PC-3 (cell line): ENCODE results near the gene TPH2.

Source experiments
- EZH2 ChIP-seq: fragments of 300-600 bp; sonication (generic); IDR thresholded peaks from one replicate; pipeline ENCODE4 v1.6.1; 2017; ENCODE audit warnings: antibody characterized with exemption, mild to moderate bottlenecking, low read length; ENCODE audit not compliant: unreplicated experiment
- EZH2phosphoT487 ChIP-seq: fragments of 300-600 bp; sonication (generic); IDR thresholded peaks from 2 replicates; pipeline ENCODE4 v1.6.1; 2018; ENCODE audit warnings: mild to moderate bottlenecking, antibody characterized with exemption, low read length, borderline replicate concordance
- TF ChIP-seq, protein P1 (sequence below): fragments of 300-600 bp; sonication (generic); conservative IDR thresholded peaks from 2 replicates; pipeline ENCODE4 v1.5.1; 2017; ENCODE audit warnings: antibody characterized with exemption, low read depth, mild to moderate bottlenecking, low read length

DNA sequence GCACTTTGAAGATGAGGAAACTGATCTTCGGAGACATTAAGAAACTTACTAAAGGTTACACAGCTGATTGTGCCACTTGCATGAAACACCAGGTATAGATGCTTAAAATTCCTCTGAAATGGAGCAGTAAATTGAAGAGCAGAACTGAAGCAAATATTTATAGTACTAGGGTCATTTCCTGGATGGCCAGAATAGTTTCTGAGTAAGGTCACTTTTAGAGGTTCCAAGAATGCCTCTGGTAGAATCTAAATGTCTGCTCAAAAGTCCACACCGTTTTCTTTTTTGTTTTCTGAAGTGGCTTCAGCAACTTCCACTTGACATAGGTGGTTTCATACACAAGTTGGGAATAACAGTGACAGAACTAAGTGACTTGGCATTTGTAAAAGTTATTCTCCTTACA, 19.4 kb downstream of the TPH2 start:
- TF ChIP-seq, protein P1, sequence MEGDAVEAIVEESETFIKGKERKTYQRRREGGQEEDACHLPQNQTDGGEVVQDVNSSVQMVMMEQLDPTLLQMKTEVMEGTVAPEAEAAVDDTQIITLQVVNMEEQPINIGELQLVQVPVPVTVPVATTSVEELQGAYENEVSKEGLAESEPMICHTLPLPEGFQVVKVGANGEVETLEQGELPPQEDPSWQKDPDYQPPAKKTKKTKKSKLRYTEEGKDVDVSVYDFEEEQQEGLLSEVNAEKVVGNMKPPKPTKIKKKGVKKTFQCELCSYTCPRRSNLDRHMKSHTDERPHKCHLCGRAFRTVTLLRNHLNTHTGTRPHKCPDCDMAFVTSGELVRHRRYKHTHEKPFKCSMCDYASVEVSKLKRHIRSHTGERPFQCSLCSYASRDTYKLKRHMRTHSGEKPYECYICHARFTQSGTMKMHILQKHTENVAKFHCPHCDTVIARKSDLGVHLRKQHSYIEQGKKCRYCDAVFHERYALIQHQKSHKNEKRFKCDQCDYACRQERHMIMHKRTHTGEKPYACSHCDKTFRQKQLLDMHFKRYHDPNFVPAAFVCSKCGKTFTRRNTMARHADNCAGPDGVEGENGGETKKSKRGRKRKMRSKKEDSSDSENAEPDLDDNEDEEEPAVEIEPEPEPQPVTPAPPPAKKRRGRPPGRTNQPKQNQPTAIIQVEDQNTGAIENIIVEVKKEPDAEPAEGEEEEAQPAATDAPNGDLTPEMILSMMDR = no peak
- TF ChIP-seq EZH2phosphoT487 (no peak), EZH2 (no peak)
